ENCODE measurements around the gene HSPB8. TPM values are rescaled to one million over a fixed set of nuclear protein-coding genes. Genes with fewer than 3 reads are reported as not detected.

The HSPB8 gene
- polyA plus RNA-seq, 1 of the 3 experiments (the other 2 are of a cell fraction): 1.2 TPM

- Histone ChIP-seq H3K9ac (no peak overlapping the region), H3F3A (replicated peaks; ENCODE audit: insufficient read depth) (no peaks in the 10 kb centered on the region), H3K9me2 (no peaks in the 10 kb centered on the region), H4K20me1 (ENCODE audit: insufficient read depth) (no peaks in the 10 kb centered on the region), H3K36me3 (replicated peaks in 1 of 2; ENCODE audit: control insufficient read depth in 1 of 2, insufficient read depth in 2 of 2, low read length in 1 of 2) (no peaks in the 10 kb centered on the region), H3K4me1 (ENCODE audit: control insufficient read depth in 1 of 2, insufficient read depth in 2 of 2, low read depth in 1 of 2, low read length in 1 of 2) (no peaks in the 10 kb centered on the region; a peak in 1 of 4 replicates), H3K27ac (ENCODE audit: low read depth in 2 of 2, low read length in 1 of 2) (no peak overlapping the region), H3K4me3 (ENCODE audit: low read depth in 2 of 2, low read length in 1 of 2) (no peak overlapping the region), H3K4me2 (no peak overlapping the region), H3K79me2 (ENCODE audit: insufficient read depth) (no peaks in the 10 kb centered on the region), H3K27me3 (ENCODE audit: insufficient read depth) (no peaks in the 10 kb centered on the region), H2AFZ (ENCODE audit: low read depth) (no peak overlapping the region), H3K9me3 (no peaks in the 10 kb centered on the region)
- WGBS (ENCODE audit: low lambda C conversion rate): 24% methylated on average over 3 of the region's 3 CpGs
- TF ChIP-seq RAD21 (IDR thresholded peaks at IDR 0.05; ENCODE audit: low read length): no peak
- no peak for TF ChIP-seq PBX3 (IDR thresholded peaks at IDR 0.05)
- TF ChIP-seq JUND (IDR thresholded peaks at IDR 0.05): no peak
- no peak for TF ChIP-seq RFX5 (IDR thresholded peaks at IDR 0.05; ENCODE audit: low read length)
- TF ChIP-seq CHD2 (IDR thresholded peaks at IDR 0.05; ENCODE audit: low read length, partially characterized antibody): no peak
- no peak for TF ChIP-seq TCF12 (IDR thresholded peaks at IDR 0.05)
- no peak for TF ChIP-seq CTCF (IDR thresholded peaks at IDR 0.05)
- TF ChIP-seq NRF1 (IDR thresholded peaks at IDR 0.05; ENCODE audit: low read depth, low read length): no peak
- no peak for TF ChIP-seq GABPA (IDR thresholded peaks at IDR 0.05; ENCODE audit: low read depth)
- no peak for TF ChIP-seq NFIC (IDR thresholded peaks at IDR 0.05; ENCODE audit: borderline replicate concordance)
- CTCF ChIA-PET: no interaction called here
- no peak for DNase-seq
- POLR2A ChIA-PET: no interaction called here
These were observed 48.6 kb downstream of the HSPB8 start for GRCh38 chr12:119227292-119227691.

GRCh38 chr12:119229205-119229604, 50.5 kb downstream of the HSPB8 start:
- ChIA-PET POLR2A (no interaction called here), CTCF (no interaction called here)
- Histone ChIP-seq H3K4me3 (ENCODE audit: low read depth in 2 of 2, low read length in 1 of 2) (no peak overlapping the region), H3K79me2 (ENCODE audit: insufficient read depth) (no peaks in the 10 kb centered on the region), H3K27me3 (ENCODE audit: insufficient read depth) (no peaks in the 10 kb centered on the region), H3K36me3 (replicated peaks in 1 of 2; ENCODE audit: control insufficient read depth in 1 of 2, insufficient read depth in 2 of 2, low read length in 1 of 2) (no peaks in the 10 kb centered on the region), H3K4me1 (ENCODE audit: control insufficient read depth in 1 of 2, insufficient read depth in 2 of 2, low read depth in 1 of 2, low read length in 1 of 2) (no peaks in the 10 kb centered on the region; a peak in 1 of 4 replicates), H3K9me2 (no peaks in the 10 kb centered on the region), H3K27ac (ENCODE audit: low read depth in 2 of 2, low read length in 1 of 2) (no peak overlapping the region), H3F3A (replicated peaks; ENCODE audit: insufficient read depth) (no peaks in the 10 kb centered on the region), H2AFZ (ENCODE audit: low read depth) (no peak overlapping the region), H4K20me1 (ENCODE audit: insufficient read depth) (no peaks in the 10 kb centered on the region), H3K9me3 (no peaks in the 10 kb centered on the region), H3K9ac (no peak overlapping the region), H3K4me2 (no peak overlapping the region)
- DNase-seq: no peak
- WGBS (ENCODE audit: low lambda C conversion rate): 59% methylated on average over 2 of the region's 2 CpGs
- no peak for TF ChIP-seq PBX3 (IDR thresholded peaks at IDR 0.05)
- TF ChIP-seq REST (IDR thresholded peaks at IDR 0.05; ENCODE audit: low read depth, low read length): no peak
- TF ChIP-seq USF1 (IDR thresholded peaks at IDR 0.05; ENCODE audit: borderline replicate concordance, low read depth): no peak
- TF ChIP-seq FOXJ3 (CRISPR knock-in tag; IDR thresholded peaks at IDR 0.05): no peak
- TF ChIP-seq MEF2A (IDR thresholded peaks at IDR 0.05; ENCODE audit: borderline replicate concordance, low read depth): no peak
- no peak for TF ChIP-seq IRF3 (IDR thresholded peaks at IDR 0.05; ENCODE audit: low read depth, low read length)
- TF ChIP-seq CTCF (IDR thresholded peaks at IDR 0.05): no peak
- TF ChIP-seq RFX5 (IDR thresholded peaks at IDR 0.05; ENCODE audit: low read length): no peak
- no peak for TF ChIP-seq RCOR1 (IDR thresholded peaks at IDR 0.05; ENCODE audit: low read length)

All from SK-N-SH (cell line).